ENCODE measurements around the gene PPP6R3.
A peak's percentile ranks its signal among the peaks of the same experiment; 100 is the strongest.
"Not testable (repeated sequence)": the region's sequence is repeated elsewhere in the genome, so short reads cannot be mapped to it uniquely, and the experiment has no call there.

The PPP6R3 gene

GRCh38 chr11:68460741-68461574 lies at the start of gene PPP6R3:
TSS of gene PPP6R3 (plus strand) at chr11:68460752. CDS start at chr11:68537665, 76,913 bp downstream.
- no peak for DNase-seq (ENCODE audit: extremely low read depth in 1 of 2, low read depth in 1 of 2)

- no peak for DNase-seq (ENCODE audit: extremely low read depth in 1 of 2, low read depth in 1 of 2)
Measured at GRCh38 chr11:68411501-68411991, 49.0 kb upstream of the PPP6R3 start.

- DNase-seq (ENCODE audit: extremely low read depth in 1 of 2, low read depth in 1 of 2) = peak; percentile 19 to 23
Measured at GRCh38 chr11:68412593-68413475, 47.7 kb upstream of the PPP6R3 start.

- DNase-seq (ENCODE audit: extremely low read depth in 1 of 2, low read depth in 1 of 2) = no peak
Measured at GRCh38 chr11:68413591-68413999, 47.0 kb upstream of the PPP6R3 start.

GRCh38 chr11:68414496-68415221 lies 45.9 kb upstream of the PPP6R3 start:
- DNase-seq (ENCODE audit: extremely low read depth in 1 of 2, low read depth in 1 of 2) = no peak

- DNase-seq (ENCODE audit: extremely low read depth in 1 of 2, low read depth in 1 of 2) = no peak
Measured at GRCh38 chr11:68416070-68416578, 44.4 kb upstream of the PPP6R3 start.

- DNase-seq (ENCODE audit: extremely low read depth in 1 of 2, low read depth in 1 of 2) = no peak
Measured at GRCh38 chr11:68418648-68419047, 41.9 kb upstream of the PPP6R3 start.

- DNase-seq (ENCODE audit: extremely low read depth in 1 of 2, low read depth in 1 of 2) = no peak
Measured at GRCh38 chr11:68420171-68420570, 40.4 kb upstream of the PPP6R3 start.

- DNase-seq (ENCODE audit: extremely low read depth in 1 of 2, low read depth in 1 of 2) = no peak
Measured at GRCh38 chr11:68423481-68423880, 37.1 kb upstream of the PPP6R3 start.

- DNase-seq (ENCODE audit: extremely low read depth in 1 of 2, low read depth in 1 of 2) = no peak
Measured at GRCh38 chr11:68424101-68424632, 36.4 kb upstream of the PPP6R3 start.

GRCh38 chr11:68424981-68425865 lies 35.3 kb upstream of the PPP6R3 start:
- DNase-seq (ENCODE audit: extremely low read depth in 1 of 2, low read depth in 1 of 2) = no peak

- DNase-seq (ENCODE audit: extremely low read depth in 1 of 2, low read depth in 1 of 2) = no peak
Measured at GRCh38 chr11:68425866-68426380, 34.6 kb upstream of the PPP6R3 start.

- no peak for DNase-seq (ENCODE audit: extremely low read depth in 1 of 2, low read depth in 1 of 2)
Measured at GRCh38 chr11:68429661-68430060, 30.9 kb upstream of the PPP6R3 start.

- no peak for DNase-seq (ENCODE audit: extremely low read depth in 1 of 2, low read depth in 1 of 2)
Measured at GRCh38 chr11:68430384-68430783, 30.2 kb upstream of the PPP6R3 start.

- no peak for DNase-seq (ENCODE audit: extremely low read depth in 1 of 2, low read depth in 1 of 2)
Measured at GRCh38 chr11:68430801-68431200, 29.8 kb upstream of the PPP6R3 start.

- DNase-seq (ENCODE audit: extremely low read depth in 1 of 2, low read depth in 1 of 2) = no peak
Measured at GRCh38 chr11:68431984-68432645, 28.4 kb upstream of the PPP6R3 start.

GRCh38 chr11:68432874-68433273 lies 27.7 kb upstream of the PPP6R3 start:
- no peak for DNase-seq (ENCODE audit: extremely low read depth in 1 of 2, low read depth in 1 of 2)

- no peak for DNase-seq (ENCODE audit: extremely low read depth in 1 of 2, low read depth in 1 of 2)
Measured at GRCh38 chr11:68433541-68433940, 27.0 kb upstream of the PPP6R3 start.

GRCh38 chr11:68434159-68434558 lies 26.4 kb upstream of the PPP6R3 start:
- not testable (repeated sequence) for DNase-seq (ENCODE audit: extremely low read depth in 1 of 2, low read depth in 1 of 2)

Measured in stimulated activated CD8-positive, alpha-beta memory T cell treated with anti-CD3 and anti-CD28 coated beads, Interleukin-7, amount 100 ng/mL, for 48 hours (primary cell).